Stomach (tissue), 4 donors: ENCODE data around the gene TRAPPC3L.

ENCODE experiments used
- CTCF ChIP-seq, 7 experiments: fragments of 450-650 bp in 4 of 7; fragments of 200-600 bp in 3 of 7; sonication (generic) in 3 of 7; IDR thresholded peaks; one replicate each; pipeline ENCODE4 v1.5.1; 2016 to 2019; ENCODE audit warnings: antibody characterized with exemption in 7 of 7, control low read depth in 2 of 7, mild to moderate bottlenecking in 1 of 7
- EP300 ChIP-seq: sonication (generic); formaldehyde crosslinking; IDR thresholded peaks from one replicate; pipeline ENCODE4 v1.6.1; 2017; ENCODE audit warnings: antibody characterized with exemption
- POLR2A ChIP-seq, 4 donors: fragments of 450-650 bp; IDR thresholded peaks; one replicate each; pipeline ENCODE4 v1.6.1; 2016; ENCODE audit warnings: antibody characterized with exemption in 4 of 4, control low read depth in 2 of 4, mild to moderate bottlenecking in 1 of 4, moderate library complexity in 1 of 4

- TF ChIP-seq POLR2A (IDR thresholded peaks at IDR 0.05) (no peak), CTCF (IDR thresholded peaks at IDR 0.05) (no peak), EP300 (no peak)
Measured at GRCh38 chr6:116524236-116524635, 21.2 kb downstream of the TRAPPC3L start.
